Measurements from ENCODE around the gene GARNL3. TPM values are rescaled to one million over a fixed set of nuclear protein-coding genes. Genes with fewer than 3 reads are reported as not detected.

Gene GARNL3
- total RNA-seq, 4 donors from 2014 or later: 9.3 to 20.9 (median 14.7) TPM

GRCh38 chr9:127225801-127226625 lies 38.6 kb upstream of the GARNL3 start:
- TF ChIP-seq, protein P1, sequence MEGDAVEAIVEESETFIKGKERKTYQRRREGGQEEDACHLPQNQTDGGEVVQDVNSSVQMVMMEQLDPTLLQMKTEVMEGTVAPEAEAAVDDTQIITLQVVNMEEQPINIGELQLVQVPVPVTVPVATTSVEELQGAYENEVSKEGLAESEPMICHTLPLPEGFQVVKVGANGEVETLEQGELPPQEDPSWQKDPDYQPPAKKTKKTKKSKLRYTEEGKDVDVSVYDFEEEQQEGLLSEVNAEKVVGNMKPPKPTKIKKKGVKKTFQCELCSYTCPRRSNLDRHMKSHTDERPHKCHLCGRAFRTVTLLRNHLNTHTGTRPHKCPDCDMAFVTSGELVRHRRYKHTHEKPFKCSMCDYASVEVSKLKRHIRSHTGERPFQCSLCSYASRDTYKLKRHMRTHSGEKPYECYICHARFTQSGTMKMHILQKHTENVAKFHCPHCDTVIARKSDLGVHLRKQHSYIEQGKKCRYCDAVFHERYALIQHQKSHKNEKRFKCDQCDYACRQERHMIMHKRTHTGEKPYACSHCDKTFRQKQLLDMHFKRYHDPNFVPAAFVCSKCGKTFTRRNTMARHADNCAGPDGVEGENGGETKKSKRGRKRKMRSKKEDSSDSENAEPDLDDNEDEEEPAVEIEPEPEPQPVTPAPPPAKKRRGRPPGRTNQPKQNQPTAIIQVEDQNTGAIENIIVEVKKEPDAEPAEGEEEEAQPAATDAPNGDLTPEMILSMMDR (IDR thresholded peaks at IDR 0.05; ENCODE audit: low read depth): no peak

DNA sequence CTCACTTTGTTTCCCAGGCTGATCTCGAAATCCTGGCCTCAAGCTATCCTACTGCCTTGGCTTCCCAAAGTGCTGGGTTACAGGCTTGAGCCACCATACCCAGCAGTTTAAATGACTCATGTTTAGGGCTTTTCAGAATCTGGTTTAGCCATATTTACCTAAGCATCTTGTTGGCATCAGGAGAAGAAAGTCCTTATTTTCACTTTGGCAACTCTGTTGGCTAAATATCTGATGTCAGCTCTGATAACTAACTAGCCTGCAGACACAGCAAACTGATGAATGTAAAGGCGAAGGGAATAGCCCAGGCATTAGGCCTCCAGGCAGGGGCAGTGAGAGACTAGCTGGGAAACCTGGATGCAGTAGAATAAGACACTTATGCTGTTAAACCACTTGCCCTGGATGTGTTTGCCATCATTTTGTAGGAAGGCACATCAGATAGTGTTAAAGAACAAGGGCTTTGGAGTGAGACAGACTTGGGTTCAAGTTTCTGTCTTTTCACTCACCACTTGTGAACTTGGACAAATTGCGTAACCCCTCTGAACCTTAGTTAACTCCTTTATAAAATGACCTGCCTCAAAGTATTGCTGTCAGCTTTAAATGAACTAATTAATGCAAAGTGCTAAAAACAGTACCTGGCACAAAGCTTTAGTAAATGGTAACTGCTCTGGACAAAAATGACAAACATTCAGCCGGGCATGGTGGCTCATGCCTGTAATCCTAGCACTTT lies 34.7 kb upstream of the GARNL3 start:
- TF ChIP-seq, protein P1 (IDR thresholded peaks at IDR 0.05; ENCODE audit: low read depth): no peak

DNA sequence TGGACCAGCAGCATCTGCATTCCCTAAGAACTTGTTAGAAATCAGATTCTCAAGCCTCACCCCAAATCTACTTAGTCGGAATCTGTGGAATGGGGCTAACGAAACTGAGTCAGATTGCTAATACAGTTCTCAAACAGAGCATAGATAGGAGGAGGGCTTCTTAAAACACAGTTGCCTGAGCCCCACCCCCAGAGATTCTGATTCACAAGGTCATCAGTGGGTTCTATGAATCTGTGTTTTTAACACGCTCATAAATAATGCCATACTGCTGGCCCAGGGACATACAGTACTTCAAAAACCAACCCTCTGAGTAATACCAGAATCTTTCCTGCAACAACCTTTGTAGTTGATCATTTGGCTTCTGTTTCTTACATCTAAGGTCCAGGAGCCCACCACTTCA lies 32.9 kb upstream of the GARNL3 start:
- TF ChIP-seq, protein P1 (IDR thresholded peaks at IDR 0.05; ENCODE audit: low read depth): no peak

DNA sequence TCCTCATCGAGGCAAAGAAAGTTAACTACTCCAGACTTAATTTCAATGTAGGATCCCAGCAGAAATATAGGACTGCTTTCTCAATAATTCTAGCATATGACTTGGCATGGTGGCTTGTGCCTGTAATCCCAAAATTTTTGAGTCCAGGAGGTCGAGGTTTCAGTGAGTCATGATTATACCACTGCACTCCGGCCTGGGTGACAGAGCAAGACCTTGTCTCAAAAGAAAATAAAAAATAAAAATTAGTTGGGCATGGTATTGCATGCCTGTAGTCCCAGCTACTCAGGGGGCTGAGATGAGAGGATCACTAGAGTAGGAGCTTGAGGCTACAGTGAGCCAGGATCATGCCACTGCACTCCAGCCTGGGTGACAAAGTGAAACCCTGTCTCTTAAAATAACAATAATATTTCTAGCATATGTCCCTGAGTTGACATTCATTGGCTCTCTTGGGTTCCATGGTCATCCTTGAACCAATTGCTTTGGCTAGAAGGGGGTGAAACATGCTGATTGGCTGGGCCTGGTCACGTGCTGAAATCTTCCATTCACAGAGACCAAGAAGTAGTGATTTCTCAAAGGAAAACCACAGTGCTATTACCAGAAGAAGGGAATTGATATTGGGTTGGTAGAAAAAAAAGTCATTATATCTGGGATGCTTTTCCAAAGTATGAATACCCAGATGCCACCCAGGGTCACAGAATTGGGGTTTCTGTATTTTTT lies 31.6 kb upstream of the GARNL3 start:
- TF ChIP-seq, protein P1 (IDR thresholded peaks at IDR 0.05; ENCODE audit: low read depth): no peak

- TF ChIP-seq, protein P1 (IDR thresholded peaks at IDR 0.05; ENCODE audit: low read depth): no peak
Measured at GRCh38 chr9:127233550-127233949, 31.0 kb upstream of the GARNL3 start.

DNA sequence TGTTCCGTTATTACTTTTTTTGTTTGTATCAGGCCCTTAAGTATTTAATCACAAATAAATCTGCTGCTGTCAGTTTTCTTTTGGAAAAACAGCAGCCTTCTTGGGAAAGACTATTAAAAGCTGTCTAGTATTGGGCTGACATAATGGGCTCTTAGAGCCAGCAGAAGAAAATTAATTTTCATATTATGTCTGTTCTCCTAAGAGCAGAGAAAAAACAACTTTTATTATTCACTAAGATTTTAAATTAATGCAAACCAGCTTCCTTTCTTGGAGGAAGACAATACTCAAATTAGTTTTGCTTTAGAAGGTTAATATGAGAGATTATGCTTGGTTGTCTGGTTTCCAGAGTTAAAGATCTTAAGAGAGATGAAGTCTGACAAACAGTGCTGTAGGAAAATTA lies 30.6 kb upstream of the GARNL3 start:
- TF ChIP-seq, protein P1 (IDR thresholded peaks at IDR 0.05; ENCODE audit: low read depth): no peak

DNA sequence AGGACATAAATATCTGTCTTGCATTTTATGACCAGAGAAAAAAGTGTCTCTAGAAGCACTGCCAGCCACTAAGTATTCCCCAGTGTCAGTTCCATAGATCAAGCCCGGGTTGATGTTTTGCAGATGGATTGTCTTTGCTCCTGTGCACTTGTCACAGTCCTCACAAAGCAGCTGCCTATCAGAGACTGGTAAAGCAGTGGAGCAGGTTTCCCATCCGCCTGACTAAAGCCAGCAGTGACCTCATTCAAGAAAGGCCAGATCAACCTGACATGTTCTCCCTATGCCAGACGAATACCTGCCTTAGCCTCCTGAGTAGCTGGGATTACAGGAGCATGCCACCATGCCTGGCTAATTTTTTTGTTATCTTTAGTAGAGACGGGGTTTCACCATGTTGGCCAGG lies 26.8 kb upstream of the GARNL3 start:
- TF ChIP-seq, protein P1 (IDR thresholded peaks at IDR 0.05; ENCODE audit: low read depth): no peak
